Measurements from ENCODE around the gene TFF2.

TFF2 gene

GRCh38 chr21:42366292-42367010, 15.7 kb upstream of the TFF2 start, which contains the start of gene TFF1:
Gene TFF1, minus strand, starts transcription at chr21:42366535. Its CDS starts 40 bp downstream, at chr21:42366495.
- DNase-seq (ENCODE audit: low read depth, low spot score): no peak

GRCh38 chr21:42365770-42366169, 15.0 kb upstream of the TFF2 start:
- DNase-seq (ENCODE audit: low read depth, low spot score): no peak

- DNase-seq (ENCODE audit: low read depth, low spot score): no peak
Observed at GRCh38 chr21:42364304-42364865, 13.6 kb upstream of the TFF2 start.

- DNase-seq (ENCODE audit: low read depth, low spot score): no peak
Observed at GRCh38 chr21:42363312-42363711, 12.5 kb upstream of the TFF2 start.

- DNase-seq (ENCODE audit: low read depth, low spot score): no peak
Observed at GRCh38 chr21:42362700-42363099, 11.9 kb upstream of the TFF2 start.

GRCh38 chr21:42362198-42362597, 11.4 kb upstream of the TFF2 start:
- no peak for DNase-seq (ENCODE audit: low read depth, low spot score)

- DNase-seq (ENCODE audit: low read depth, low spot score): no peak
Observed at GRCh38 chr21:42361286-42361685, 10.5 kb upstream of the TFF2 start.

- no peak for DNase-seq (ENCODE audit: low read depth, low spot score)
Observed at GRCh38 chr21:42360317-42360716, 9.5 kb upstream of the TFF2 start.

GRCh38 chr21:42358937-42359336, 8.1 kb upstream of the TFF2 start:
- no peak for DNase-seq (ENCODE audit: low read depth, low spot score)

- DNase-seq (ENCODE audit: low read depth, low spot score): no peak
Observed at GRCh38 chr21:42358261-42358660, 7.5 kb upstream of the TFF2 start.

GRCh38 chr21:42357307-42357706, 6.5 kb upstream of the TFF2 start:
- no peak for DNase-seq (ENCODE audit: low read depth, low spot score)

GRCh38 chr21:42356650-42357049, 5.9 kb upstream of the TFF2 start:
- DNase-seq (ENCODE audit: low read depth, low spot score): no peak

- DNase-seq (ENCODE audit: low read depth, low spot score): no peak
Observed at GRCh38 chr21:42356046-42356445, 5.3 kb upstream of the TFF2 start.

- DNase-seq (ENCODE audit: low read depth, low spot score): no peak
Observed at GRCh38 chr21:42353623-42354022, 2.8 kb upstream of the TFF2 start.

GRCh38 chr21:42352441-42353095, 1.8 kb upstream of the TFF2 start:
- DNase-seq (ENCODE audit: low read depth, low spot score): no peak

GRCh38 chr21:42351626-42352440, 1.0 kb upstream of the TFF2 start:
- DNase-seq (ENCODE audit: low read depth, low spot score): no peak

GRCh38 chr21:42350318-42350910, 380 bp downstream of the TFF2 start:
- DNase-seq (ENCODE audit: low read depth, low spot score): no peak

GRCh38 chr21:42349420-42350317, 1.1 kb downstream of the TFF2 start:
- no peak for DNase-seq (ENCODE audit: low read depth, low spot score)

- DNase-seq (ENCODE audit: low read depth, low spot score): no peak
Observed at GRCh38 chr21:42348762-42349161, 2.0 kb downstream of the TFF2 start.

- no peak for DNase-seq (ENCODE audit: low read depth, low spot score)
Observed at GRCh38 chr21:42347601-42348327, 3.0 kb downstream of the TFF2 start.

Data from brain pericyte (primary cell).